ENCODE results near the gene WDR27. TPM values are rescaled to one million over a fixed set of nuclear protein-coding genes. Genes with fewer than 3 reads are reported as not detected.

The WDR27 gene
- polyA plus RNA-seq, 1 donor from 2014 or later = 35.8 TPM

DNA sequence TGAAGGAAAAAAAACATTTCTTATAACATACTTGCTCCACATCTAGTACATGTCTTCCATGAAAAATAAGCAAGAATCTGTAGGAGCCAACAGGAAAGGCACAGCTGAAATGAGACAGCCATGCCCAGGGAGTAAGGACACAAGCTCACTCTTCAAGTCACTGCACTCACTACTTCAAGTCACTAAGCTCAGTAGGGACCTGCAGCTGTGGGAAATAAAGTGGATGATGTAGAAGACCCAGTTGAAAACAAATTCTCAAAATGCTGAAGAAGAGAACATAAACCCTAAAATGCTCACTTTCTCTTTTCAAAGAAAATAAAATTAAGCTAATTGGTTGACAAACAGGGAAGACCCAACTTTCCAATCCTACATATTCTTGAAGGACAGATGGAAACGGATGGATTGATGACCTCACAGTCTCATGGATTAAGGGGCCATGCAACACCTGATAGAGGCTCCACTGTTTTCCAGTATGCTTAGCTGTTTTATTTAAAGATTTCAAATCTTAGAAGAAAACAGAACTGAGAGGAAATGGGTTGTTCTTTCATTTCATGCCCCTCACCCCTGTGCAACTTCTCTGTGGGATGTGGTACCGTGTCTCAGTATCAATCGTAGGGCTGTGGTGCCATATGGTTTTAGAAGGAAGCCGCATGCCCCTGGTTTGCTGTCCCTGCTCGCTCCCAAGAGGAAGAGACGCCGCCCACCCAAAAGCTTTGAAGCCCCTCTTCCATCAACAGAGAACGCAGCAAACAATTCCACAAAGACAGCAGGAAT lies 133.3 kb downstream of the WDR27 start (continued):
- TF ChIP-seq, protein P1, sequence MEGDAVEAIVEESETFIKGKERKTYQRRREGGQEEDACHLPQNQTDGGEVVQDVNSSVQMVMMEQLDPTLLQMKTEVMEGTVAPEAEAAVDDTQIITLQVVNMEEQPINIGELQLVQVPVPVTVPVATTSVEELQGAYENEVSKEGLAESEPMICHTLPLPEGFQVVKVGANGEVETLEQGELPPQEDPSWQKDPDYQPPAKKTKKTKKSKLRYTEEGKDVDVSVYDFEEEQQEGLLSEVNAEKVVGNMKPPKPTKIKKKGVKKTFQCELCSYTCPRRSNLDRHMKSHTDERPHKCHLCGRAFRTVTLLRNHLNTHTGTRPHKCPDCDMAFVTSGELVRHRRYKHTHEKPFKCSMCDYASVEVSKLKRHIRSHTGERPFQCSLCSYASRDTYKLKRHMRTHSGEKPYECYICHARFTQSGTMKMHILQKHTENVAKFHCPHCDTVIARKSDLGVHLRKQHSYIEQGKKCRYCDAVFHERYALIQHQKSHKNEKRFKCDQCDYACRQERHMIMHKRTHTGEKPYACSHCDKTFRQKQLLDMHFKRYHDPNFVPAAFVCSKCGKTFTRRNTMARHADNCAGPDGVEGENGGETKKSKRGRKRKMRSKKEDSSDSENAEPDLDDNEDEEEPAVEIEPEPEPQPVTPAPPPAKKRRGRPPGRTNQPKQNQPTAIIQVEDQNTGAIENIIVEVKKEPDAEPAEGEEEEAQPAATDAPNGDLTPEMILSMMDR (IDR thresholded peaks at IDR 0.05; ENCODE audit: poor library complexity, severe bottlenecking) = no peak
- TF ChIP-seq EZH2 (IDR thresholded peaks at IDR 0.05; ENCODE audit: borderline replicate concordance, insufficient read depth, low read length, poor library complexity, severe bottlenecking) (no peak), RAD21 (conservative IDR thresholded peaks at IDR 0.05) (no peak)

DNA sequence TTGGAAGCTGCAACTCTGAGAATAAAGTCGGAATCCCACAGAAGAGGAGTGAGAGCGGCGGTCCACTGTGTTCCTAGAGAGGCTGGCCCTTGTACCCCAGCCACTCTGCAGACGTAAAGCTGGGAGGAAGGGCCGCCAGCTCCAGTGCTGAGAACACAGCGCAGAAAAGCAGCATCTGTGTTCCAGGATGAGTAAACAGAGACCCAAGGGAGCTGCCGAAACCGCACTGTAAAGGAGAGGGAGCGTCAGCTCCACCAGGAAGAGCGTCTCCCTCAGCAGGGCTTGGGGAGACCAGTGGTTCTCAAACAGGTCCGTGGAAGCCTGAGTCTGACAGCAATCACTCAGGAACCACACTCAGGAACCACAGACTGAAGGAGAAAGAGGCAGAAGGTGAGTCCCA lies 134.0 kb downstream of the WDR27 start:
- H3K9me3 ChIP-seq (ENCODE audit: low read length) = no peaks in the 10 kb centered on the region
- no peaks in the 10 kb centered on the region for H3K36me3 ChIP-seq (ENCODE audit: insufficient read depth, low read length)
- no peak overlapping the region for H3K4me3 ChIP-seq (ENCODE audit: low read length)
- no peaks in the 10 kb centered on the region for H3K79me2 ChIP-seq (replicated peaks; ENCODE audit: insufficient read depth, low read length)
- no peaks in the 10 kb centered on the region for H4K20me1 ChIP-seq (ENCODE audit: insufficient read depth)
- H3F3A ChIP-seq (ENCODE audit: insufficient read depth, low read length, poor library complexity, severe bottlenecking) = no peaks in the 10 kb centered on the region
- no peaks in the 10 kb centered on the region for H3K27me3 ChIP-seq (ENCODE audit: insufficient read depth, low read depth, low read length)
- no peaks in the 10 kb centered on the region for H3K9me2 ChIP-seq (ENCODE audit: insufficient read depth, low read length)
- H3K27ac ChIP-seq (ENCODE audit: low read length) = no peak overlapping the region
- no peak overlapping the region for H2AFZ ChIP-seq (ENCODE audit: low read depth, low read length)
- no peak overlapping the region for H3K9ac ChIP-seq (ENCODE audit: low read length)
- no peak overlapping the region for H3K4me2 ChIP-seq (ENCODE audit: low read length)
- TF ChIP-seq, protein P2, sequence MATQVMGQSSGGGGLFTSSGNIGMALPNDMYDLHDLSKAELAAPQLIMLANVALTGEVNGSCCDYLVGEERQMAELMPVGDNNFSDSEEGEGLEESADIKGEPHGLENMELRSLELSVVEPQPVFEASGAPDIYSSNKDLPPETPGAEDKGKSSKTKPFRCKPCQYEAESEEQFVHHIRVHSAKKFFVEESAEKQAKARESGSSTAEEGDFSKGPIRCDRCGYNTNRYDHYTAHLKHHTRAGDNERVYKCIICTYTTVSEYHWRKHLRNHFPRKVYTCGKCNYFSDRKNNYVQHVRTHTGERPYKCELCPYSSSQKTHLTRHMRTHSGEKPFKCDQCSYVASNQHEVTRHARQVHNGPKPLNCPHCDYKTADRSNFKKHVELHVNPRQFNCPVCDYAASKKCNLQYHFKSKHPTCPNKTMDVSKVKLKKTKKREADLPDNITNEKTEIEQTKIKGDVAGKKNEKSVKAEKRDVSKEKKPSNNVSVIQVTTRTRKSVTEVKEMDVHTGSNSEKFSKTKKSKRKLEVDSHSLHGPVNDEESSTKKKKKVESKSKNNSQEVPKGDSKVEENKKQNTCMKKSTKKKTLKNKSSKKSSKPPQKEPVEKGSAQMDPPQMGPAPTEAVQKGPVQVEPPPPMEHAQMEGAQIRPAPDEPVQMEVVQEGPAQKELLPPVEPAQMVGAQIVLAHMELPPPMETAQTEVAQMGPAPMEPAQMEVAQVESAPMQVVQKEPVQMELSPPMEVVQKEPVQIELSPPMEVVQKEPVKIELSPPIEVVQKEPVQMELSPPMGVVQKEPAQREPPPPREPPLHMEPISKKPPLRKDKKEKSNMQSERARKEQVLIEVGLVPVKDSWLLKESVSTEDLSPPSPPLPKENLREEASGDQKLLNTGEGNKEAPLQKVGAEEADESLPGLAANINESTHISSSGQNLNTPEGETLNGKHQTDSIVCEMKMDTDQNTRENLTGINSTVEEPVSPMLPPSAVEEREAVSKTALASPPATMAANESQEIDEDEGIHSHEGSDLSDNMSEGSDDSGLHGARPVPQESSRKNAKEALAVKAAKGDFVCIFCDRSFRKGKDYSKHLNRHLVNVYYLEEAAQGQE (IDR thresholded peaks at IDR 0.05; ENCODE audit: borderline replicate concordance) = no peak
- TF ChIP-seq RAD21 (conservative IDR thresholded peaks at IDR 0.05) (no peak), TAF1 (IDR thresholded peaks at IDR 0.05; ENCODE audit: low read depth) (no peak), MXI1 (conservative IDR thresholded peaks at IDR 0.05; ENCODE audit: poor library complexity, severe bottlenecking) (no peak), EP300 (conservative IDR thresholded peaks at IDR 0.05; ENCODE audit: poor library complexity, severe bottlenecking) (no peak)

DNA sequence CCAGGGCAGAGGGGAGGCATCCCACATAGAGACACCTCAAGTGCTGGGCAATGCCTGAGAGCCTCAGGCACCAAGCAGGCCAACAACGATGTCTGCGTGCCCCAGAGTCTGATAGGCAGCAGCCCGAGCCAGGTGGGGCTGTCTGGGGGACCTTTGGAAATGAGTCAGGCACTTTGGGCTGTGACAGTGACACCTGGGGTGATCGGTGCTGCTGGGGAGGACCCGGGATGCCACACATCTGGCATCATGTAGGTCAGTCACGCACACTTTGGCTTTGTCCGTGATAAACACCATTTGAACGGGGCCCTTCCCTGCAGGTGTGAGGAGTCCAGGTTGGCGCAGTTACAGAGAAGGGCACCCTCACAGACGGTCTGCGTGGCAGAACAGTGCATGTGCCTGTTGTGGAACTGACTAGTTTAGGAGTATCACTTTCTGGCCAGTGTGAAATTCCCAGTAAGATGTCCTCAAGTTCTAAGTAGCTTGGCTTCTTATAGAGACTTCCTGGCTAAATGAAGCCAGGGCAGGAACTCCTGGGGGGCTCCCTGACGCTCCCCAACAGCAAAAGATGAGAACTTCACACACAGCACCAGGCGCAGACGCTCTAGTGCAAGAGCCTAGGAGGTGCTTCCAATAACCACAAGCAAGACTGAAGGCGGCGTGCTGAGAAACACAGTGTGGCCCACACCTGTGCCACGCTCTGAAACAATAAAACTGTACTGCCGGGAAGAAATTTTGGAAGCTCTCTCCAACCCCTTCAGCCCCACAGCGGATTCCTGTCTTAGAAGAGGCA lies 134.7 kb downstream of the WDR27 start:
- TF ChIP-seq, protein P2 (IDR thresholded peaks at IDR 0.05; ENCODE audit: borderline replicate concordance) = no peak
- TF ChIP-seq POLR2AphosphoS5 (IDR thresholded peaks at IDR 0.05) (no peak), MXI1 (conservative IDR thresholded peaks at IDR 0.05; ENCODE audit: poor library complexity, severe bottlenecking) (no peak), TAF1 (IDR thresholded peaks at IDR 0.05; ENCODE audit: low read depth) (no peak), SMC3 (conservative IDR thresholded peaks at IDR 0.05; ENCODE audit: poor library complexity) (no peak), RAD21 (conservative IDR thresholded peaks at IDR 0.05) (no peak), EZH2 (IDR thresholded peaks at IDR 0.05; ENCODE audit: borderline replicate concordance, insufficient read depth, low read length, poor library complexity, severe bottlenecking) (no peak), EP300 (conservative IDR thresholded peaks at IDR 0.05; ENCODE audit: poor library complexity, severe bottlenecking) (no peak)
- TF ChIP-seq, protein P1 (IDR thresholded peaks at IDR 0.05; ENCODE audit: poor library complexity, severe bottlenecking) = no peak
- H2AFZ ChIP-seq (ENCODE audit: low read depth, low read length) = no peak overlapping the region
- H3K4me3 ChIP-seq (ENCODE audit: low read length) = no peak overlapping the region
- H3K27ac ChIP-seq (ENCODE audit: low read length) = no peak overlapping the region
- H3K9me2 ChIP-seq (ENCODE audit: insufficient read depth, low read length) = no peaks in the 10 kb centered on the region
- H3K4me2 ChIP-seq (ENCODE audit: low read length) = no peak overlapping the region
- H3K79me2 ChIP-seq (replicated peaks; ENCODE audit: insufficient read depth, low read length) = no peaks in the 10 kb centered on the region
- H3F3A ChIP-seq (ENCODE audit: insufficient read depth, low read length, poor library complexity, severe bottlenecking) = no peaks in the 10 kb centered on the region
- no peak overlapping the region for H3K9ac ChIP-seq (ENCODE audit: low read length)
- H4K20me1 ChIP-seq (ENCODE audit: insufficient read depth) = no peaks in the 10 kb centered on the region
- H3K36me3 ChIP-seq (ENCODE audit: insufficient read depth, low read length) = no peaks in the 10 kb centered on the region
- H3K9me3 ChIP-seq (ENCODE audit: low read length) = no peaks in the 10 kb centered on the region
- no peaks in the 10 kb centered on the region for H3K27me3 ChIP-seq (ENCODE audit: insufficient read depth, low read depth, low read length)

Data from neural cell (in vitro differentiated cells).